Hypothalamus (tissue), 51 donors: ENCODE data around the gene TAS1R3.
"Not testable (repeated sequence)": the region's sequence is repeated elsewhere in the genome, so short reads cannot be mapped to it uniquely, and the experiment has no call there.

Source experiments
- DNase-seq, 51 donors: peaks; one replicate each; lab custom pipeline; 2025; lab: John Stamatoyannopoulos, UW

TAS1R3 gene

DNA sequence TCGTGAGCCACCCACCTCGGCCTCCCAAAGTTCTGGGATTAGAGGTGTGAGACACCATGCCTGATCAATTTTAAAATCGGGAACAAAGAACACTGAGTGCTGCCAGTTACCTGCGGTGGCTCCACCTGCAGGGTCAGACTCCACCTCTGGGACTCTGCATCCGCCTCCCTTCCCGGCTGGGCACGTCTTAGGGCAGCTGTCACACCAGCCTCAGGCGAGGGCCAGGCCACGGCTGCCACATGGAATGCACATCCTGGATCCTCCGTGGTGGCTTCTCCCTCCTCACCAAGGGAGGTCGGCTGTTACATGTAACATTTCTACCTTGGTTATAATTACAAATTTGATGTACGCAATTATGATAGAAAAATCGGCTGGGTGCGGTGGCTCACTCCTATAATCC lies 33.2 kb downstream of the TAS1R3 start:
- no peak for DNase-seq

DNA sequence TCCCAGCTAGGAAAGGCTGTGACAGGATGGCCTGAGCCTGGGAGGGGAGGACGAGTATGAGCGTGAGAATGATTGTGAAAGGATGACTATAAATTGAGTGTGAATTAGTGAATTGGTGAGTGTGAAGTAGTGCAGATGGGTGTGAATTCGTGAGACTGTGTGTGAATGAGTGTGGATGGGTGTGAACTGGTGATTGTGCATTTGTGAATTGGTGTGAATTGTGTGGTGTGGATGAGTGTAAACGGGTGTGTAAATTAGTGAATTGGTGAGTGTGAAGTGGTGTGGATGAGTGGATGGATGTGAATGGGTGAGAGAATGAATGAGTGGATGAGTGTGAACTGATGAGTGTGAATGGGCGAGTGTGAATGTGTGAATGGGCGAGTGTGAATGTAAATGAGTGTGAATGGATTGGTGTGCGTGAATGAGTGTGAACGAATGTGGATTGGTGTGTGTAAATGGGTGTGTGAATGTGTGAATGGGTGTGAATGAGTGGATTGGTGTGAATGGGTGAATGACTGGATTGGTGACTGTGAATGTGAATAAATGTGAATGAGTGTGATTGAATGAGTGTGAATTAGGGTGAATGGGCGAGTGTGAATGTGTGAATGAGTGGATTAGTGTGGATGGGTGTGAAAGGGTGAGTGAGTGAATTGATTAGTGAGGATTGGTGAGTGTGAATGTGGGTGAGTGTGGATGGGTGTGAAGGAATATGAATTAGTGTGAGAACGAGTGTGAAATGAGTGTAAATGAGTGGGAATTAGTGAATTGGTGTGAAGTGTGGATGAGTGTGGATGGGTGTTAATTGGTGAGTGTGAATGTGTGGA lies 35.0 kb downstream of the TAS1R3 start:
- no peak for DNase-seq

- DNase-seq, result no peak
Measured at GRCh38 chr1:1366699-1367066, 35.6 kb downstream of the TAS1R3 start.

DNA sequence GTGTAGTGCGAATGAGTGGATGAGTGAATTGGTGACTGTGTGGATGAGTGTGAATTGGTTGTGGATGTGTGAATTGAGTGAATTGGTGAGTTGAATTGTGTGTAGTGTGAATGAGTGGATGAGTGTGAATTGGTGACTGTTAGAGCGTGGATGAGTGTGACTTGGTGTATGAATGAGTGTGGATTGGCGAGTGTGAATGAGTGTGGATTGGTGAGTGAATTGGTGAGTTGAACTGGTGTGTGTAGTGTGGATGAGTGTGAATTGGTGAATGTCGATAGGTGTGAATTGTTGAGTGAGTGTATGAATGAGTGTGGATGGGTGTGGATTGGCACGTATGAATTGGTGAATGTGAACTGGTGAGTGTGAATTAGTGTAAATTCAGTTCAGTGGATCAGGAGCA lies 36.2 kb downstream of the TAS1R3 start:
- DNase-seq, result no peak

DNA sequence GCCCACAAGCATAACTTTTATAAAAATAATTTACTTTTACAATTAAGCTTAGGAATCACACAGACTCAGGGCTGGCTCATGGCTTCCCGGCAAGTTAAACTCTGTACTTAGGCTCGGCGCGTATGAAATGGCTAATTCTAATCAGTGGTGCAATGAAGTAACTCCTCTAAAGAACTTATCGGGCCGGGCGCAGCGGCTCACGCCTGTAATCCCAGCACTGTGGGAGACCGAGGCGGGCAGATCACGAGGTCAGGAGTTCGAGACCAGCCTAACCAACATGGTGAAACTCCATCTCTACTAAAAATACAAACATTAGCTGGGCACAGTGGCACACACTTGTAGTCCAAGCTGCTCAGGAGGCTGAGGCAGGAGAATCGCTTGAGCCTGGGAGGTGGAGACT lies 39.0 kb downstream of the TAS1R3 start:
- DNase-seq, result not testable (repeated sequence)

DNA sequence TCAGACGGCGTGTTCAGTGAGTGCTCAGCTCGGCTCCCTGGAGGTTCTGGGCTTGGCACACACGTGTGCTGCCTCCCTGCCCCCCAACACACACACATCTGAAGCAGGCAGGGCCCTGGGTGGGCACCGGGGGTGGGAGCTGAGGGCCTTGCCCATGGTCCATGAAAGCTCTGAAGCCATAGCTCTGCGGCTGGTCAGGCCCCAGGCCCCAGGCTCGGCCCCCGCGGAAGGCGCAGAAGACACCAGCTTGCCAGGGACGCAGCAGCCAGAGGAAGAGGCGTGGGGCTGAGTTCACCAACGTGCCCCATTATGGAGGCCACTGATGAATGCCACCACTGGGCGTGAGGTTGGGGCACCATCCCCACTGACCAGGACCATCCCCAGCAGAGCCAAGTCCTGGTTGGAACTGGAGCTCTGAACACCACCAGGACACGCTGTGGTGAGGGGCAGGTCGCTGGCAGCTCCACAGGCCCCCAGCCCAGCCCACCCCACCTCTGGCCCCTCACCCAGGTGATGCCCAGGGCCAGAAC lies 39.8 kb downstream of the TAS1R3 start:
- DNase-seq, result no peak

DNA sequence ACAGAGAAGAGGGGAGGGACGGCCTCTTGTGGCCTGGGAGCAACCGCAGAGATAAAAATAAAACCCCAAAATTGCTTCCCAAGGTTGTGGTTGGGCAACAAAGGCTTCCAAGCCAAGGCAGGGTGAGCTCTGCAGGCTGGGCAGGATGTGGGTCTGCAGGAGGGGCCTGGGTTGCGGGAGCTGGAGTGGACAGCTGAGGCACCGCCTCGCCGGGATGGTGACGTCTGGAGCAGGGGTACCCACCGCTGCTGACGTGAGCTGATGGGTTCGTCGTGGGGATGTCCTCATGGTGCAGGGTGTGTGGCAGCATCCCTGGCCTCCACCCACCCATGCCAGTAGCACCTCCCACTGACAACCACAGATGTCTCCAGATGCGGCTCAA lies 40.3 kb downstream of the TAS1R3 start:
- no peak for DNase-seq

DNA sequence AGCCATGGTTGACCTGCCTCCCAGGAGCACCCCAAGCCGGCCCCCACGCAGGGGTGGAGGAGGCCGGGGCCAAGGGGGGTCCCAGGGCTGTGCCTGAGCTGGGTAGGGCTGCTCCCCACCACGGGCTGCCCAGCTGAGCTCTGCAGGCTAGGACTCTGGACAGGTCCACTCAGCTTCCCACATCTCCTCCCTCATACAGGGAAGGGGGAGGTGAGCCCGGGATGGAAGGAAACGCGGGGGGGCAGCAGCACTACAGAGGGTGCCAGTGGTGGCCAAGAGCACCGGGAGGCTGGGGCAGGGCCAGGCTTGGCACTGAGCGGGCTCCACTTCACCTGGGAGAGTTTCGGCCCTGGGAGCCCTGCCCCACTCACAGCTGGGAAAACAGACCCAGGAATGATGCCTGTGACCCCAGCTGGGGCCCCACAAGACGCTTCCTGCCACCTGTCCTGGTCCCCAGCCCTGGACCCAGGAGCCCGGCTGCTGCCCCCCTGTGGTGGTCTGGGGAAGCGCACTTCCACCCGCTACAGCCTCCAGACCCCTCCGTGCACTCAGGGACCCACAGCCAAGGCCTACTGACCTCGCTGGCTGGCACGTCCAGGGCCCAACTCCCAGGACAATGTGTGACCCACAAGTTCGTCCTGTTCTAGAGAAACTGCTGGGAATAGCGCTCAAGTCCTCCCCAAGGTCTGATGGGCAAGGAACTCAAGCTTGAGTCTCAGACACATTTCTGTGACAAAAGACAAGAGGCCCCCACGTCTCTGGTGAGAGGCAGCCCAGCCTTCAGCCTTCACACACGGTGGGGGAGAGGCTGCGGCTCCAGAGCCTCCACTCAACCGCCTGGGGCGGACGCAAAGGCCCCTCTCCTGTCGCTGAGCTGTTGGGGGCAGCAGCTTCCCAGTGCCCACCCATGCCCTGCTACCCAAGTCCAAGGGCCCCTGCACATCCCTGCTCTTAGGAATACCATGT lies 40.9 kb downstream of the TAS1R3 start:
- DNase-seq, result peak in 24 of 51 donors; percentile 15 to 67 (median 35)

- DNase-seq, result no peak
Measured at GRCh38 chr1:1373051-1373814, 42.2 kb downstream of the TAS1R3 start.

DNA sequence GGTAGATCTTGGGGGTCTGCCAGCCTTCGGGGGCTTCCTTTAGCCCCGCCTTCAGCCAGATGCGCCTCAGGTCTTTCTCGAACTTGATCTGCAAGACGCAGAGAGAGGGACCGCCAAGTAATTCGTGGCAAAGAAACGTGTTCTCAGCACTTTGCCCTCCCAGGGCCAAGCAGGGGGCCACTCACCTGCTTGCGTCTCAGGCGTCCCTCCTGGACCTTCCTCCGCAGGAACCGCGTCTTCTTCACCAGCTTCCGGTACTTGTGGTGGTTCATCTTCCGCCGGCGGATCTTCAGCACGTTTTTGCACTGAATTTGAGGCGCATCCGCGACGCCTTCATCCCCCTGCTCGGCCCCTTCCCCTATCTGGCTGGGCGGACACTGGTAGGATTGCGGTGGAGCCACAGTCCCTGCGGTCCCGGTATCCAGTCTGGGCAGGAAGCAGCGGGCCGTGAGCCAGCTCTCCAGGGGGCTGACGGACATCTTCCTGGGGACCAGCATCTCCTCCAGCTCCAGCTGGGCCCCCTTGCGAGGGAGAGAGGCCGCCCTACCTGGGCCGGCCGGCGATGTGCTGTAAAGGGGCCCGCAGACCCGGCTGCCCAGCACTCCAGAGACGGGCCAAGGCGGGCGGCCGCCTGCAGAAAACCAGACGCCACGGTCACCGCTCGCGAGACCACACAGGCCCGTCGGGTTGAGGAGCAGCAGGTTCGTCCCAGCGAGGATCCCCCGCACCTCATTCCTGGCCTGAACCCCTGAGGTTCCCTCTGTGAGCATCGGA lies 42.9 kb downstream of the TAS1R3 start:
- no peak for DNase-seq

- no peak for DNase-seq
Measured at GRCh38 chr1:1374589-1374928, 43.5 kb downstream of the TAS1R3 start.

- peak; percentile 69 to 100 (median 98) for DNase-seq
Measured at GRCh38 chr1:1374929-1375662, 44.0 kb downstream of the TAS1R3 start, which contains the start of gene AURKAIP1. TSS of gene AURKAIP1 (minus strand) at chr1:1375207. CDS start at chr1:1374756, 451 bp downstream.

DNA sequence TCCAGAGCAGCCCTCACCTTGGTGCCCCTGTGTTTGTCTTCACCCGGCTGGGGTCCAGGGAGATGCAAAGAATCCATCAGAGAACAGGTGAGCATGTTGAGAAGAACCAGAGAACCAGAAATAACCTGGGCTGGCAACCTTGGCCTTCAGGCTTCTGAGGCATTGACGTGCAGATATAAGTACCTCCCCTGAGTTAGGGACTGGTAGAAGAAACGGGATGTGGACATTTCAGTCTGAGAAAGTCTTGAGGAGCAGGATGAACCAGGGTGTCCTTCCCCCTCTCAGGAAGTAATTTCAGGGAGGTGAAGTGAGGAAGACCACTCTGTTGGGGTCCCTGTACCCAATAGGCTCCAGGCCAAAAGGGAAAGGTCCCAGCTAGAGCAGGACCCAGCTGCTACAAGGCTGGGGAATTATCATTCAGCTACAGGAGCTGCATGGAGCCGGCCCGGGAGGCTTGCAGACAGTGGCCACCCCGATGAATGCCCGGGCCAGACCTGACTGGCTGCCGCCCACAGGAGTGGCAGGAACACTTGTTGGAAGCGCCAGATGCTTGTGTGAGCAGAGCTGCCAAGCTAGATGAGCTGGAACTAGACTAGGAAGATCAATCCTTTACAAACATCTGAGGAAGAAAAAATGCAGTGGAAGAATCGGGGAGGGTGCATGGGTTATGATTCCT lies 45.6 kb downstream of the TAS1R3 start:
- no peak for DNase-seq

DNA sequence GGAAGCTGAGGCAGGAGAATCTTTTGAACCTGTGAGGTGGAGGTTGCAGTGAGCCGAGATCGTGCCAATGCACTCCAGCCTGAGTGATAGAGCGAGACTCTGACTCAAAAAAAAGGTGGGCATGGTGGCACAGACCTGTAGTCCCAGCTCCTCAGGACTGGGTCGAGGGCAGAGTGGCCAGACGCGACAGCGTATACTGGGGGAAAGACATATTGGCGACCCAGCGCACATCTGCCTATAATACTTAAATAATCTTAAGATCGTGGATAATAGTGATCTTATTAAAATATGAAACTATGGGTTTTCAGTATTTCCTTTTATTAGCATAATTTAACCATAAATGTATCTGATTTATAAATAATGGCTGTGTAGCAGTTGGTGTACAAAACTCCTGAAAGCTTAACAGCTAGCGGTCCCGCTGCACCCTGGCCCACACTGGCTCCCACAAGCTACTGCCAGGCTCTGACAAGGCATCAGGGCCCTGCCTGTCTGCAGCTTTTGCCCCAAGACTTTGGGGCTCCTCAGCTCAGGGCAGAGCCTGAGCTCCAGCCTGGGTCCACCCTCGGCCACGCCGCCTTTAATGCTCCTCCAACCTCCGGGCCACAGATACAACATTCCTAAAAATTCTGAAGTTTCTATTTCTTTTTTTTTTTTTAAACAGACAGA lies 46.6 kb downstream of the TAS1R3 start:
- DNase-seq, result no peak

DNA sequence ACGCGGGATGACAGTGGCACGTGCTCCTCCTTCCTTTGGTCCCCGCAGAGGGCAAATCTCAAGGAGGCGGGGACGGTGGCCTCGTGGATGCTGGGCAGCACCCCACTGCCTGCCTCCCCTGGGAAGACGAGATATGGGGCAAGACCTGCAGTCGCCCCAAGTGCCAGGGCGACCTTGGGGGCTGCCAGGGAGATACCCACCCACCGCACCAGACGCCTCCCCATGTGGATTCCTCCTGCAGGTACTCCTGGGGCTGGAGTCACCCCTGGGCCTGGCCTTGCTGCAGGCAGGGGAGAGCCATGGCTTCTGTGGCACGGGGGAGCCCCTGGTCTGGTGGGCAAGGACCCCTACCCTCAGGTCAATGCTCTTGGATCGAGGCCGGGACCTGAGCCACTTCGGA lies 49.8 kb downstream of the TAS1R3 start:
- DNase-seq, result no peak

GRCh38 chr1:1381294-1381693 lies 50.2 kb downstream of the TAS1R3 start:
- DNase-seq, result no peak
